ENCODE measurements around the gene STX2.

The STX2 gene

DNA sequence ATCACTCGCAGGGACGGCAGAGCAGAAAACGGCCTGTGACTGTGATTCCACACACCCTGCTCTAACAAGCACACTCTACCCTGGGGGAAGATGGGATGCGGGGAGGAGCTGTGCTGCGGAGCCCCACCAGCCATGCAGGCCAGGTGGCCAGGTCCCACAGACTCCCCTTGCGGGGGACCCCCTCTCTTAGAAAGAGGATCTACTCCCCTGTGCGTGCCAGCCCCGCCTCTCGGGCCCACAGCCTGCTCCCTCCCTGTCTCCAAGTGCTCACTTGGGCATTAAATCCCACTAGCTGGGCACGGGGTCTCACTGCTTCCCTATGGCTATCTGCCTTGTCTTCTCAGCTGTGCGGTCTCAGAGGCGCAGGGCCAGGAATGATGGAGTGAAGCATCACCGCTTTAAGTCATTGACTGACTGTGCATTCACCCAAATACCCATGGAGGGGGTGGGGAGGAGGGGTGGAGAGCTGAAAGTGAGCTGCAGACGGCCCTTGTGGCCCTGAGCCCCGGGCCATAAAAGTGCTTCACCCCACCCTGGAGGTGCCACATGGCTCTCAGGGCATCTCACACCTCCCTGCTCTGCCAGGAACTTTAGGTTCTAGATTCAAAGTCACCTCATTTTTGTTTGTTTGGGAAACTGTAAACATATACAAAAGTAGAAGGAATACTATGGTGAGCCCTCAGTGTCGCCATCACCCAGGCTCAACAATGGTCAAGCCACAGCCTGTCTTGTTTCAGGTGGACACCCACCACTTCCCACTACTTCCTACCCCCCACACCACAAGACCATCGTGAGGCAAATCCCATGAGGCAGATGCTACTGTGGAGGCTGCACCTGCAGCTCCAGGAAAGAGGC is 9.4 kb downstream of the STX2 start:
- DNase-seq: no peak

DNA sequence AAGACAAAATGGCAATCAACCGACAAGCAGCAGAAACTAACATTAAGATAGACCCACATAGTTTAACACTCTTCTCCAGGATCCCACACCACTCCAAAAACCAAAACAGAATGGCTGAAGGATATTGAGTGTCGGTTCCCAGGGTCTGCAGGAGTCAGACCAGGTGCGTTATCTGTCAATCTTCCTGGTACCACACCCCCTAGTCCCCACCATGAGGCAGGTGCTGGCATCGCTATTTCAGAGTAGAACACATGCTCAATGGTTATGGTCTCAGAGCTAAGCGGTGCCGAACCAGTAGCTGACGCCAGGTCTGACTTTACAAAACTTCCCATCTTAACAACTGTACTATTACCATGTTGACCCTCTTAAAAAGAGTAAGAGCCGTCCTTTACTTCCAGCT is 10.2 kb downstream of the STX2 start:
- no peak for DNase-seq

DNA sequence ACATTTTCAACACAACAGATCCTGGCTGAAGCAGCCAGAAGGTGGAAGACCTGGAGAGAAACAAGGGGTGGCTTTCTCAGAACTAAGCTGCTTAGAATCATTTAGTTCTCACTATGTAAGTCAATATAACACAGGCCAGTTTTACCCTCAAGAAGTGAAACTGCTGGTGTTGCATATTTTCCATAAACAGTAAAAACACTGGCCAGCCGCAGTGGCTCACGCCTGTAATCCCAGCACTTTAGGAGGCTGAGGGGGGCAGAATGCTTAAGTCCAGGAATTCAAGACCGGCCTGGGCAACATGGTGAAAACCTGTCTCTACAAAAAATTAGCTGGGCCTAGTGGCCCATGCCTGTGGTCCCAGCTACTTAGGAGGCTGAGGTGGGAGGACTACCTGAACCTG is 11.6 kb downstream of the STX2 start:
- no peak for DNase-seq

DNA sequence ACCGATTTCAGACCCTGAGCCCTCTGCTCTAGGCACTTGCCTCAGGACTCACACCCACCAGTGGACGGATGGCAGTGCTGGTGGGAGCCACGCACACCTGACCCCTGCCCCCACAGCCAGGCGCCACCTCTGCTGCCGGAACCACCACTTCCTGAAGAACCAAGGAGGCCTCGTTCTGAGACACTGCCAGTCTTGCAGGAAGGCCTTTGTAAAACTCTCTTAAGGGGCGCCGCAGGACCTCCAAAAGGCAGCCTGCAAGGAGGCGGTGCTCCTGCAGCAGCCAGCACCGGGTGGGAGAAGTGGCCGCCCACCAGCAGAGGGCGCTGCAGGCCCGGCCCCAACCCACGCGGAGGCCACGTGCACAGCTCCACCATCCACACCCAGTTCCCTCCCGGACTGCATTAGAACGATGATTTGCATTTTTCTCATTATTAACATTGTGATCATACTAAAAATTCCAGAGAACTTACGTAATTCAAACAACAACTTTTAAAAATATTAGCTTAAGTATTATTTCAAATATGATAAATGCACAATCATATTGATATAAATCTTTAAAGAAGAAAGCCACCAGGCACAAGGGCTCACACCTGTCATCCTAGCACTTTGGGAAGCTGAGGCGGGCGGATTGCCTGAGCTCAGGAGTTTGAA is 12.8 kb downstream of the STX2 start:
- peak; percentile 64 for DNase-seq

DNA sequence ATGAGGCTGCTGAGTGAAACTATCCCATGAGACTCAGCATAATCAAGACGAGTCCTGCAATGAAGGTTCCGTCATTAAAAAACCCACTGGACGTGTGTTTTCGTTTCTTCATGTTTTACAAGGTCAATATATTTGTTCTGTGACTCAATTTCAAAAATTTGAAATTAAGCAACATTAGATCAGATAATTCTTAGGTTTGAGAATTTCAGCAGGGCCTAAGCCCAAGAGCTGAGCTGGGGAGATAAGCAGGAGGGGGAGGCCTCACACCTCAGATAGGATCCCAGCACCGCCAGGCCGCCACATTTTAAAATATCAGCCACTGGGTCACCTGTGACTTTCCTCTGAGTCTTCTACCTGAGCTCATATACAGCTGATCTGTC is 13.3 kb downstream of the STX2 start:
- DNase-seq: no peak

DNA sequence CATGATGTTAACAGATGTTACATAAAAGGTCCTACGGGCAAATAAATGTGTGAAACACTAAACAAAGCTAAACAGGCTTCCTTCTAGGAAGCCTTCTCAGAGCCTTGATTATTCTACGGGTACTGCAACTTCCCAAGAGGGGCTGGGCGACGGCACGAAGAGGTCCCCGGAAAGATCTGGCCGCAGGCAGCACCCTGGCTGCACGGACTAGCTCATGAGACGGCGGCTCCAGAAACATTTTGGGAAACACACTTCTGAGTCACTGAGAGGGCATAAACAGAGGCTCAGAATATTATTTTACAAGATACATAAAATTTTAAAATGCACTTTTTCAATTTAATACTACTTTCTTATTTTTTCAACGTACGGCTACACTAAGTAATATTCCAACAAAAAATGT is 19.4 kb downstream of the STX2 start:
- DNase-seq: no peak

DNA sequence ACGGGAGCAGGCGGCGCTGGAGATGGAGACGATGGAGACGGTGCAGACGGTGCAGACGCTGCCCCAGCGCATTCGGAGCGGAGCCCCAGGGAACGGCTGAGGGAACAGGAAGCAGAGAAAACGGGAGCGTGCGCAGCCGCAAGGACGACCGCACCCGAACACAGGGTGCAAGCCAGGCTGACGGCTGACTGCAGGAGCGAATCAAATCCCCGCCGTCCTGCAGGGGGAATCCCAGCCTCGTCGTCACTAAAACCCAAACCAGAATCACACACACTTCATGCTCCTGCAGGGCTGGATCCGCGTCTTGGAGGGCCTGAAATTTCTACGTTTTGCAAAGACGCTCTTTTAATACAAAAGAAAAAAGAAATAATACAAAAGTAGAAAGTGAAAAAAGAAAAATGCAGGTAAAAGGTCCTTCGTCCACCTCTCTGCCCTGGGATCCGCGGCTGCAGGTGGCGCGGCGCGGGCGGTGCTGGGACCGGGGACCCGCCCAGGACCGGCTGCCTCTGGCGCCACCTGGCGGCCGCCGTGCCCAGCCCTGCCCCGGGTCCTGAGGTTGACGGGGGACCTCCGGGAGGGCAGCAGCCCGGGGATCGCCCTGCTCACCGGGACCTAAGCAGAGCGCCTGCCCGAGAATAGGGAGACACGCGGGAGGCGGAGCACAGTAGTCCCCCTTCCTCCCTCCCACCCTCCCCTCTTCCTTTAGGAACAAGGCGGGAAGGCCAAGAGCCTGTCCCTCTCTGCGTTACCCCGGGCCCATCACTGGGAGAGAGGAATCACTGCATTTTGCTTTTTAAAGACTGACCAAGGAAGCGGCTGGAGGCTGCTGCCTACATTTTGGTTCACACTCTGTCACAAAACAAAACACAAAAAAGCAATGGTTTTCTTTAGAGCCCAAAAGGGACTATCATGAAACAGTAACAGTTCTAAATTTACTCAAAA is 20.1 kb downstream of the STX2 start:
- DNase-seq: peak; percentile 73

DNA sequence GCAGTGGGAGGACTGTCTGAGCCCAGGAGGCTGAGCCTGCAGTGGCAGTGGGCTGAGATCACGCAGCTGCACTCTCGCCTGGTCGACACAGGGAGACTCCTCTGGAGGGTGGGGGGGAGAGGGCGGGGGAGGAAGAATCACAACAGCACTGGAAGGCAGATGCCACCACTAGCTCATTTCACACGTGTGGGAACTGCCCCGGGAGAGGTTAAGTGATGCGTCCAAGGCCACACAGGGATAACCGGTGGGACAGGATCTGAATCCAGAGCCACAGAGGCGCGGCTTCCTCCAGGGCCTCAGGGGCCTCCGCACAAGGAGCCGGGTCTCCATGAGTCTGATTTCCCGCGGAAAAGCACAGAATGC is 20.8 kb downstream of the STX2 start:
- DNase-seq: no peak

DNA sequence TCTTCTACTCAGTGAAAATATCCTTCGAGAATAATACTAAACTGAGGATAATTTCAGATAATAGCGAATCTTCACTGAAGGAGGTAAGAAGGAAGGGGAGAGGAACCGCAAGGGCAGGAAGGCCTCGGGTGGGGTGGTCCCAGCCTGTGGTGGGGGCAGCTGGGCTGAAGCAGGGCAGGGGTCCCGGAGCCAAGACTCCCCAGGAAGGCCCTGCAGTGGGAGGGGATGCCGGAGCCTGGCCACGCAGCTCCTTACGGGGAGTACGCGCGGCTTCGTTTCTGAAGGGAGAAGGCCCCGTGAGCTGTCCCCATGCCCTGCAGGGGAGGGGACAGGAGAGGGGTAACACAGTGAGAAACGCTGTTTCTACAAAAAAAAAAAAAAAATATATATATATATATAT is 21.2 kb downstream of the STX2 start:
- DNase-seq: no peak

DNA sequence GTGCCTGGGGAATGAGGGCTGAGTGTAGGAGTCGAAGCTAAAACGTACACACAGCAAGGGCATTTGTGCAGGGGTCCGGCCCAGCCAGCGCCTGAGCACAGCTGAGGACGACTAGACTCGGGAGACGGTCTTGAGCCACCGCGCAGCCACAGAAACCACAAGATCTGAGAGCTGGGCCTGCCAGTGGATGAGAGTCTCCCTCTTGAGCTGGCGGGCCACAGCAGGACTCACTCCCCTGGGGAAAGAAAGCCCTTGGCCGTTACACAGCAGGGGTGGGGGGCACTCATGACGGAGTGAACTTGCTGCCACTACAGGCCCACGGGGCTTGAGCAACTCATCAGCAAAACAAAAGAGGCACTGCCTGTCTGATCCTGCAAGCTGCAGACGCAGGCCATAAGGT is 23.0 kb downstream of the STX2 start:
- DNase-seq: no peak

DNA sequence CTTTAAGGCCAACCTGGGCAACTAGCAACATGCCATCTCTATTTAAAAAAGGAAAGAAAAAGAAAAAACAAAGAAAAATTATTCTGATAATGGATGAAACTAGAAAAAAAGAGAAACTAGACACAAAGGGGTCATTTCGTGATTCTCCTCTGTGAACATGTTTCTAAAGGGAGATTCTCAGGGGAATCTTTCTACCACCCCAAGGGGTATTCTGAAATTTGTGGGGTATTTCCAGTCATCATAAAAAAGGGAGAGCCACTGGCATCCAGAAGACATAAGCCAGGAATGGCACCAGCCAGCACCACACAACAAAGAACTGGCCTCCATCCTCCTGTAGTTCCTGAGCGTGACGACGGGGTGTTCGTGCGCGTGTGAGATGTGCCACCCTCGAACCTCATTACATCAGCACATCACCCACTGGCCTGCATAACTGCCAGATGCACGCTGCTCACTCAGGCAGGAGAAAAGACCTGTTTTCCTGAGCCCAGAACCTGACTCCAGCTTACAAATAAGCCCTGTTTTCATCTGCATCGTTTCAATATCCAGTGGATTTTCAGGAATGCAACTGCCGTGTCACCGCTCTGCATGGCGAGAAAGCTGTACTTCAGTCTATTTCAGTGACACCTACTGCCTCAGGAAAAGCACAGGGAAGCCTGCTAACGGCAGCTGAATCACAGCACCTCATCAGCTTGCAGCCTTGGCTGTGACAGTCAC is 23.9 kb downstream of the STX2 start:
- no peak for DNase-seq

DNA sequence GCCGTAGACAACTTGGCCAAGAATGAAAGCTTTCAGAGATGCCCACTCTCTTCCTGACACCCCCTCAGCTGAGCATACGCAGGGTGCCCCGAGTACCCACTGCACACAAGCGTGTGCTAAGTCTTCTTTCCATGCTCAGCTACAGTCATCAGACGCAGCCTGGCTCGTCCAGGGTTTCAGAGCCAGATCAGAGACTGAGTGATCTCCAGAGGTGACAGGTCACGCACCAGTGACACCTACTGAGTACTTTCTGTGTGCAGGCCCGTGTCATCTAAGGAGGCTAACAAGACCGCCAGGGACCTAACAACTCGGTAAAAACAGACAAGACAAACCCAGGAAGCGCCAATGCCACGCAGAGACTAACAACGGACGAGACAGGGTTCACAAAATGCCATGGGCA is 25.1 kb downstream of the STX2 start:
- DNase-seq: no peak

DNA sequence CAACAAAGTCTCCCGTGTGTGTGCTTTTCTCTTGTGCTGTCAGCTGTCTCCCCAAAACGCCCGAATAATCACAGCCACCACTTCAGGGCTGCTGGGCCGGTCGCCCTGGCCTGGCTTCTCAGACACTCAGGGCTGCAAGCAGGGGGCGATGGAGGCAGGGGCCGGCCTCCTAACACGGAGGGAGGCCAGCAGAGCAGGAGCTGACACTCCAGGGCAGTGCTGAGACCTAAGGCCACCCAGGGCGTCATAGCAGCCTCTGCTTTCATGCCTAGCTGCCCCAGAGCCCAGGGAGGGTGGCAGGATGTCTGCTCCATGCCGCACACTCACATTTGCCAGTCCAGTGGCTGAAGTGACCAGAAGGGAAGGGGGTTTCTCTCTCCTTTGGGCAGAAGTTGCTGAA is 25.6 kb downstream of the STX2 start:
- no peak for DNase-seq

DNA sequence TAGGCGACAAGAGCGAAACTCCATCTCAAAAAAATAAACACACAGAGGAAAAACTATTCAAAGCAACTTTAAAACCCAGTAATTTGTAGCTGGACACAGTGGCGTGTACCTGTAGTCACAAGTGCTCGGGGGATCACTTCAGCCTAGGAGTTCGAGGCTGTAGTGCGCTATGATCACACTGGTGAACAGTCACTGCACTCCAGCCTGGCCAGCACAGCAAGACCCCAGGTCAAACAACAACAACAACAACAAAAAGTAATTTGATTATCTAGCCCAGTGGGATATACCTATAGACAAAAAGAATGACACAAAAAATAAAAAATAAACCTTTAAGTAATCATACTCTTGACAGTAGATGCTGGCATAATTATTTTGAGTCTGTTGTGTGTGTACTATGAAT is 29.3 kb downstream of the STX2 start:
- DNase-seq: no peak

DNA sequence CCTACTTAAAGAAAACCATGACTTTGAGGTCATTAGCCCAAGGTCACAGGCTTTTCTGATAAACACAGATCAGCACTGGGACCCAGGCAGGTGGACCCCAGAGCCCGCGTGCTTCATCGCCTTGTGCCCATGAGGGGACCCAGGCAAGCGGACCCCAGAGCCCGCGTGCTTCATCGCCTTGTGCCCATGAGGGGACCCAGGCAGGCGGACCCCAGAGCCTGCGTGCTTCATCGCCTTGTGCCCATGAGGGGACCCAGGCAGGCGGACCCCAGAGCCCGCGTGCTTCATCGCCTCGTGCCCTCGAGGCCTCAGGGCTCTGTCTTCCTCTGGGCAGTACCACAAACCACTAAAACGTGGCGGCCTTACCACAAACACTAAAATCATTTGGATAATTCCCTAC is 31.7 kb downstream of the STX2 start:
- no peak for DNase-seq

DNA sequence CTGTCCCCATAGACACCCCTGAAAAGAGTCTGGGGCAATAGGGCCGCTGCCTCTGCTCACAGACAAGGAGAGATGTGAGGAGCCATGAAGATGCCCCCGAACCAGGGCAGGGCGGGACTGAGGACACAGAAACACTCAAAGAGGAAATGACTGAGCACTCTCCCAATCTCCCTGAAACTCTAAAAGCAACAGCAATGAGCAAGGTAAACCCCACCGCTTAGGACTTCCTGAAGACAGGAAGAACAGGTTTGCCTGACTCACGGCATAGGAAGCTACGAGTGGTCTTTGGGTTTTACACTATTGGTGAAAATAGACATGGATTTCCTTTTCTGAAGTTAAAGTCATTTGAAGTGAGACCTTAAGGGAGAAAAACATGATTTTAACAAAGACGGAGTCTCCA is 32.5 kb downstream of the STX2 start:
- no peak for DNase-seq

DNA sequence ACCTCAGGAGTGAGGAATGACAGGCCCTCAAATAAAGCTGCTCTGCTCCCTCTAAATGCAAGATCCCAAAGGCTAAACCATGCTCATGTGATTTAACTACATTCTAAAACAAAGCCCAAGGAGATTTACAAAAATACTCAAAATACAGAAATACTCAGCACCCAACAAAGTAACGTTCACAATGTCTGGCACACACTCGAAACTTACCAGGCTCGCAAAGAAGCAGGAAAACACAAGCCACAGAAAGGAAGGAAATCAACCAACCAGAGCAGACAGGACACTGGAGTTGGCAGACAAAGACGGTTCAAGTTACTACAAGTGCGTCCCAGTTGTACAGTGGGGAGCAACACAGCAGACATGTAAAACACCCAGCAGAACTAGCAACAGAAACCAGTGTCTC is 33.4 kb downstream of the STX2 start:
- no peak for DNase-seq

DNA sequence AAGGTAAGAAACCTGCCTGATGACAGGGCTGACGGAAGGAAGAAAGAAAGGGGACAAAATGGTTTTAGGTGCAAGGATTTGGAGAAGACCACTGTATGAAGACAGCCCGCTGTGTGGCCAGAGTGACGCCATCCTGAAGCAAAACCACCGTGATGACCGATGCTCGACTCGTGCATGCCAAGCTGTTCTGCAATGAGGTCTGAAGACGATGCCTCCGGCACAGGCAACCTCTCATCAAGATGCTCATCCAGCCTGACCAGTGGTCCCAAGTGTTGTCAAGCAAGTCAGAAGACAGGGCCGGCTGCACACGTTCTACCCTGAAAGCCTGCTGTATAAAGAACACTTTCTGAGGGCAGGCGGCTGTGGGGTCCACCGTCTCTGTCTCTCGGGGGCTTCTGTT is 34.8 kb downstream of the STX2 start:
- DNase-seq: no peak

DNA sequence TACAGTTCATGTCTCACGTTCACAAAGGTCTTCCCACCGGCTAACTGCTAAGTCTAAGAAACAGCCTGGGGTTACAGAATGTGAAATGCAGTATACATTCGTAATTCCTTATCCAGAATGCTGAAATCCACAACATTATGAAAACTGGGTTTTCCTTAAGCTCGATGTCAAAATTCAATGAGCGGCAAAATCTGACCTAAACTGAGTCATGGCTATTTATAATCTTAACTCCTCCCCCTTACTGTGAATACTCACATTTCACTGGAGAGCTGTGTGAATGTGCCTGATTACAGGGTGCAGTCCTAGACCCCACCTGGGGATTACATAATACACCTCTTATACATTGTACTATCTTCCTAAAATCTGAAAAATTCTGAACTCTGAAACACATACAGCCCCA is 35.3 kb downstream of the STX2 start:
- no peak for DNase-seq

DNA sequence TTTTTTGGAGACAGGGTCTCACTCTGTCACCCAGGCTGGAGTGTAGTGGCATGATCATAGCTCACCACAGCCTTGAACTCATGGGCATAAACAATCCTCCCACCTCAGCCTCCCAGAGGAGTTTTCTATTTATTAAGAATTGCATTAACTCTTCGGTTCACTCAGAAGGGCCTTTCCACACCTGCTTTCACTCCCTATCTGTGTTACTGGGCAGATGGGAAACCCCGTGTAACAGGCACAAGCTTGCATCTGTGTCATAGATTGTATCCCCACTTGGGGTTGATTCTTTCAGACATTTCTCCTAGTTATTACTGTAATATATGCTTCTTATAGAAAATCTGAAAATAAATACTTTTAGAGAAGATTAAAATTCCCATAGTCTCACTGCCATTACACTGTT is 38.7 kb downstream of the STX2 start:
- DNase-seq: no peak

DNA sequence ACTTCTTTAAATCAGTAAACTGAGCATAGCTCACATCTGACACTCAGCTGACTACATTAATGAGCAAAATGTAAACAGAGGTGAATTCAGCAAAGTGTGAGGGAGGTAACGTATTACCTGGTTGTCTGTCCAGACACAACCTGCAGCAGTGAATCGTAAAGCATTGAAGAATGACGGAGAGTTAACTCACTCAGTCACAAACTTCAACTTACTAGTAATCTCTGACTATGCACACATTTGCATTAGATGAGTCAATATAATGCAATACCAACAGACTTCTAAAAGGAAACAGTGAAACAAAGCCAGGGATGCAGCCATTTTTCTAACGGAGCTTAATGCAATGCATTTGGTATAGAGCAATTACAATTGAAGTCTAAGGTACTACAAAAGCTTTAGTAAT is 40.0 kb downstream of the STX2 start:
- no peak for DNase-seq

DNA sequence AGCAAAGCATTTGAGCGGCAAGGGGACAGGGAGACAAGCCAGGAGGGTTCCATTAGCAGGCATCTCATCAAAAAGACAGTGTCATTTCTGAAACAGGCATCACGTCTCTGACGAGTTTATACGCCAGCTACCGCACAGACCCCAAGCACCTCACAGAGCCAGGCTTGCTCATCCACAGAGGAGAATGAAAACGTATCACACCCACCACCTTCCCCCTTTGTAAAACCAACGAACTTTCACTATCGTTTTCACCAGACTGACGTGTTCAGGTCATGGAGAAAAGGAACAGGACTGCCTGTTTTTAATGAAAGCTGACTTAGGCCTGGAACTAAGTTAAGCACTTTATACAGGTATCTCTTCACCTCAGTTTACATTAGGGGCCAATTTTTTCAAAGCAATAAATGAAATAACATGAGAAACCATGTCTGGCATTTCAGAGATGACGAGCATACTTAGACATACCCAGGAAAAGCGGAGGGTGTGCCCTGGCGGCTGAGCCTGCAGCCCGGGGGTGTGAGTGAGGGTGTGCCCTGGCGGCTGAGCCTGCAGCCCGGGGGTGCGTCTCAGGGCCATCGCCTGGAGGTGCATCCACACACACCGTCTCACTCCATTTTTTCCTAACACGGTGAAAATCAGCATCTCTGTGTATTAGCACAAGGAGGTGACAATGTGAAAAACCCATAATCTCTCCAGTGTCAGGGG is 41.9 kb downstream of the STX2 start:
- DNase-seq: no peak

DNA sequence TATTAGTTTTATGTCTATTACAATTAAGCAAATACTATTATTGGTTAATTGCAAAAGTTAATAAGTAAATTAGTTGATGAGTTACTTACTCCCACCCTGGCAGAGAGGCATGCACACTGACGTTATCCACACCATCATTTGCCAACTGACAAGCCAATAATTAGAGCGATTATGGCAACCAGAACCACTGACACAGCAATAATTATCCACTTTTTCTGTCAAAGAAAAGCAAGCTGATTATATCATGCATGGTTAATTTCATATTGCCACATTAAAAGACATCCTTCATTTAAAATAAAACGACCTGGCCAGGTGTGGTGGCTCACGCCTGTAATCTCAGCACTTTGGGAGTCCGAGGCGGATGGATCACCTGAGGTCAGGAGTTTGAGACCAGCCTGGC is 43.1 kb downstream of the STX2 start:
- DNase-seq: no peak

Data from CD4-positive, alpha-beta T cell treated with Interleukin-15 for 1 hour (primary cell).